GM21360 (cell line): Measurements from ENCODE around the gene ZNF138.
"Not testable (repeated sequence)": the region's sequence is repeated elsewhere in the genome, so short reads cannot be mapped to it uniquely, and the experiment has no call there.

Experiments used
- ATAC-seq: cut with Tn5 transposase; IDR thresholded peaks from one replicate; pipeline ENCODE4 v1.9.1; 2021; ENCODE audit warnings: mild to moderate bottlenecking, moderate library complexity; ENCODE audit not compliant: unreplicated experiment

Gene ZNF138

GRCh38 chr7:64838051-64838450 is 43.8 kb downstream of the ZNF138 start:
- ATAC-seq = not testable (repeated sequence)

GRCh38 chr7:64838691-64839090 is 44.5 kb downstream of the ZNF138 start:
- no peak for ATAC-seq

- no peak for ATAC-seq
Observed at GRCh38 chr7:64839910-64840309, 45.7 kb downstream of the ZNF138 start.

GRCh38 chr7:64849250-64849923 is 55.2 kb downstream of the ZNF138 start:
- ATAC-seq = no peak

- no peak for ATAC-seq
Observed at GRCh38 chr7:64849924-64850499, 55.8 kb downstream of the ZNF138 start.

GRCh38 chr7:64853679-64854078 is 59.5 kb downstream of the ZNF138 start:
- no peak for ATAC-seq

- no peak for ATAC-seq
Observed at GRCh38 chr7:64854969-64855368, 60.7 kb downstream of the ZNF138 start.

GRCh38 chr7:64863021-64863420 is 68.8 kb downstream of the ZNF138 start:
- ATAC-seq = no peak

GRCh38 chr7:64863530-64863929 is 69.3 kb downstream of the ZNF138 start:
- ATAC-seq = not testable (repeated sequence)

GRCh38 chr7:64863969-64864368 is 69.7 kb downstream of the ZNF138 start:
- ATAC-seq = no peak

GRCh38 chr7:64867863-64868440 is 73.7 kb downstream of the ZNF138 start:
- no peak for ATAC-seq

GRCh38 chr7:64868499-64868898 is 74.3 kb downstream of the ZNF138 start:
- ATAC-seq = no peak

GRCh38 chr7:64869121-64869725 is 75.0 kb downstream of the ZNF138 start:
- no peak for ATAC-seq

- no peak for ATAC-seq
Observed at GRCh38 chr7:64869912-64870562, 75.8 kb downstream of the ZNF138 start.

- ATAC-seq = no peak
Observed at GRCh38 chr7:64870656-64871055, 76.4 kb downstream of the ZNF138 start.

GRCh38 chr7:64871761-64872160 is 77.5 kb downstream of the ZNF138 start:
- no peak for ATAC-seq

- no peak for ATAC-seq
Observed at GRCh38 chr7:64872351-64873154, 78.3 kb downstream of the ZNF138 start.

GRCh38 chr7:64873155-64873500 is 78.9 kb downstream of the ZNF138 start:
- no peak for ATAC-seq

GRCh38 chr7:64873517-64873916 is 79.3 kb downstream of the ZNF138 start:
- ATAC-seq = no peak

- no peak for ATAC-seq
Observed at GRCh38 chr7:64874114-64874513, 79.9 kb downstream of the ZNF138 start.
